HG02973 (cell line): ENCODE data around the gene ANO4.
"Not testable (repeated sequence)": the region's sequence is repeated elsewhere in the genome, so short reads cannot be mapped to it uniquely, and the experiment has no call there.

Experiments used
- ATAC-seq: cut with Tn5 transposase; IDR thresholded peaks from one replicate; pipeline ENCODE4 v1.9.1; 2021; ENCODE audit warnings: moderate library complexity; ENCODE audit not compliant: unreplicated experiment

Gene ANO4

DNA sequence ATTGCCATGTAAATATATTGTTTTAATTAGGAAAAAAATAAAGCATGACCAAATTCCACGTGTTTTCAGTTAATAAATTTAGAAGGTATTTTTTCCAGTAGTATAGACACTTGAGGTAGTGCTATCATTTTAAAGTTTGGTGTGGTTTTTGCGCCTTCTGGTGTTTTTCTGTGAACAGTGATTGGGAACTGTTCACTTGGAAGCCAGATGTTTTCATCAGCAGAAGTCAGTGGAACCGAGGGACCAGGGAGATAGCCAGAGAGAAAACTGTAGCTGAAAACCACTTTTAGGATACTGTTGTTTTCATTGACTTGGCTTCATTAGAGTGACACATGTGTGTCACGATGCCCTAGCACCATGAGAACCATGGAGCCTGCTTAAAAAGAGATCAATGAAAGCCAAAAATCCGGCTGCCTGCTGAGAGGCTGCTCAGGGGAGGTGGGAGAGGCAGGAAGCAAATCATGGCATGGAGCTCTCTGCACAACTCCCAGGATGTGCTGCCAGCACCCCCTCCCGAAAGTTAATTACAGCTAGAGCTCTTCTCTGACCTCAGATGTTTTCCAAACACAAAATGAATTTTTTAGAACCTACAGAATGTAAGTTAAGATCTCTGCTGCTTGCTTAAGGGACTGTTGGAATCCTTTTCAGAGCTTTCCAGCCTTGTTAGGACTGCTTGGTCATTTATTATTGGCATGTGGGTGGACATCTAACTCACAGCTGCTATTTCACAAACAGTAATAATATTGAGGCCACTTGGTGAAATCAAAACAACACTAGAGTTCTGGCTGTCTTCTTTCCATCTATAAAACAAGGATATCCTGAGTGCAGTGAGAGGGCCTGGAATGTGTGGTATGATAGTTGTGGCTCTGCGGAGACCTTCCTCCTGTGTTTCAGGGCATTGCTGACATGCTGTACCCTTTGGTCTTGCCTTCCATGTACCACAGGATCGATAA, 192.3 kb downstream of the ANO4 start:
- no peak for ATAC-seq

DNA sequence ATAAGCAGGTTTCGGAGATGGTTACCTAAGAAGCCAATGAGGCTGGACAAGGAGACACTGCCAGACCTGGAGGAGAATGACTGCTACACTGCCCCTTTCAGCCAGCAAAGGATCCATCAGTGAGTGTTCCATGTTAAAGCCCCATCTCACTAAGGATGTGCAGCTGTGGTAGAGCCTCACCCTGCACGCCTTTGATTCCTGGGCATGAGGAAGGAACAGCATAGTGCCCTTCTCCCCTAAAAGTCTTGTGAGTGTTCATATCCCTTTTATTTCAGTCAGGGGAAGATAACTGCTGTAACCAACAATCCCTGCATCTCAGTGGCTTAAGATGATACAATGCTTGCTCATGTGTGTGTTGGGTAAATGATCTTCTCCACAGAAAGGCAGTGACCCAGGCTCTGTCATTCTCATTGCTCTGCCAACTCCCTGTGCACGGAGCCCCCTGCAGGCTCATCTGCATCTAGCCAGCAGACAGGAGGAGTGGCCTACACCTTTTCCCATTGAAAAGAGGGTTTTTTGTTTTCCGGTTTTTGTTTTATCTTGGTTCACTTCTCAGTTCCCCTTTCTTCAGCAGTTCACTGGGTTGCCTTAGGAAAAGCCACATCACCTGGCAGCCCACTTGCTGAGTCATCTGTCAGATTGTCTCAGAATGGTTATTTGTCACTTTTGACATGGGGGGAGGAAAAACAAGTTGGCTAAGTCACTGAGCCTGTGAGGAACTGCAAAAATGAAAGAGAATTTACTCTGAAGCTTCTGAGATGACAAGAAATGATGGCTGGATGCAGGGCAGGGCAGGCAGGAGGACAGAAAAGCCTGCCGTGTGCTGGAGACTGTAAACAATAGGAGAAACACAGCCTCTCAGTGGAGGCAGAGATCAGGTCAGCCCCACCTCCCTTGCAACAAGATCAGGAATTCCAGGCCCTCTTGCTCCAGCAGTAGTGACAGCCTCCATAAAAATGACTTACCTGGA, 193.3 kb downstream of the ANO4 start:
- peak; percentile 97 for ATAC-seq

DNA sequence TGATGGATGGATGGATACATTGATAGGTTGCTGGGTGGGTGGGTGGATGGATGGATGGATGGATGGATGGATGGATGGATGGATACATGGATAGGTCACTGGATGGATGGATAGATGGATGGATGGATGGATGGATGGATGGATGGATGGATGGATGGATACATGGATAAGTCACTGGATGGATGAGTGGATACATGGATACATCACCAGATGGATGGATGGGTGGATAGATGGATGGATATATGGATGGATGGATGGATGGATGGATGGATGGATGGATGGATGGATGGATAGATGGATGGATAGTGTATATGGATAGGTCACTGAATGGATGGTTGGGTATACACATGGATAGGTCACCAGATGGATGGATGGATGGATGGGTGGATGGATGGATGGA, 194.9 kb downstream of the ANO4 start:
- ATAC-seq: not testable (repeated sequence)

DNA sequence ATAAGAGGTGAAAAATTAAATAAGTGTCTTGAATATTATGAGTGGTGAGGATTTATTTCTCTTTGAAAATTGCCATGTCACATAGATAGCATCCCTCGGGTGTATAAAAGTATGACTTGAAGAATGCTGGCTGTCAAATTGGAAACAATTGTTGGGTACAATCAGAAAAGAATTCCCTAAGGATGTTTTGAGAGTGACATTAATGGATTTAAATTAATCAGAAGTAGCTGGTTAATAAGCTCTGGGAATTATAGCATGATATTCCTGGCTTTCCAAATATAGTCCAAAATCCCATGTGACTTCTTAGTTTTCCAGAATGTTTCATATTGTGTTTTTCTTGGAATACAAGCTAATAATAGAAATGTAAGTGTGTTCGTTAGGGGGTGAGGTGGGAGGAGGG, 196.5 kb downstream of the ANO4 start:
- no peak for ATAC-seq

DNA sequence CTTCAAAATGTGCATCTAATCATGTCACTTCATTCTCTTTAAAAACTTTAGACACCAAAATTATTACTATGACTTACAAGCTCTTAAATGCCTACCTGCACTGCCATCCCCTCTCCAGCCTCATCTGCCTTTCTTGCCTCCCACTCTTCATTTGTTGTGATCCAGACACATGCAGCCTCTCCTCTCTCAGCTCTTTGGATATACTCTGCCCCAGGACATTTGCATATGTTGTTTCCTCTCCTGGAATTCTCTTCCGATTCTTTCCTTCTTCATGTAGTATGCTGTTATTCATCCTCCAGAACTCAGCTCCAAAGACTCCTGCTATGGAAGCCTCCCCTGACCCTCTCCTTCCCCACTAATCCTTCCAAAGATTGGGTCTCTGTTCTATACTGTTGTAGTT, 197.6 kb downstream of the ANO4 start:
- no peak for ATAC-seq

DNA sequence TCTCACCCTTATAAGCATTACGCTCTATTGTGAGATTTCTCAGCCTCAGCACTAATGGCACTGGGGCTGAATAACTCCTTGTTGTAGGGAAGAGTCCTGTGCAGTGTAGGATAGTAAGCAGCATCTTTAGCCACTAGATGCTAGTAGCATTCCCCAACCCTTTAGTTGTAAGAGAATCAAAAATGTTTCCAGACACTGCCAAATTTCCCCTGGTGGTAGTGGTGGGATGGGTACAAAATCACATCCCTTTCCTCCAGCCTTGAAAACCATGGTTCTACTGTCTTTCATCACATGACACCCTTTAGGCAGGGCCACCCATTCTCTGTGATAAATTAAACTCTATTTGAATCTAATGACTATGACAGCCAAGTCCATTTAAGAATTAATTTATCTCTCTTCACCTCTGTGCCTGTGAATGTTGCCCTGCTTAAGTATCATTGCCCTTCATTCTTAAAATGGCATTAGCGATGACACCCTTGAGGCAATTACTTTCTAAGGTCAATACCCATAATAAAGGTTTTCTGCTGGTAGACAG, 199.4 kb downstream of the ANO4 start:
- no peak for ATAC-seq

DNA sequence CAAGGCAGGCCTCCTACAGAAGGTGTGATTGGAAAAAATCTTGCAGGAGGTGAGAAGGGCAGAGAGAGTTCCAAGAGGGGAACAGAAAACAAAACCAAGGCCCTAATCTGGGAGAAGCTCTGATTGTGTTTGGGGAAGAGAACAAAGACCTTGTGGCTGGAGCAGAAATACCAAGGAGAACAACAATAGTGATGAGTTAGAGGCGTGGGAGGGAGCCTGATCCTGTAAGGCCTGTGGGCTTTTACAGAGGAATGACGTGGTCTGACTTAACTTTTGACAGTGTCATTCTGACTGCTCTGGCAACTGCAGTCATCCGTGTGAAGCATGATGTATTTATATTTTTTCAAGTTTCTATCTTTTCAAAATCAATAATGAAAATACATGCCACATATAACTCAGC, 200.6 kb downstream of the ANO4 start:
- ATAC-seq: peak; percentile 80

DNA sequence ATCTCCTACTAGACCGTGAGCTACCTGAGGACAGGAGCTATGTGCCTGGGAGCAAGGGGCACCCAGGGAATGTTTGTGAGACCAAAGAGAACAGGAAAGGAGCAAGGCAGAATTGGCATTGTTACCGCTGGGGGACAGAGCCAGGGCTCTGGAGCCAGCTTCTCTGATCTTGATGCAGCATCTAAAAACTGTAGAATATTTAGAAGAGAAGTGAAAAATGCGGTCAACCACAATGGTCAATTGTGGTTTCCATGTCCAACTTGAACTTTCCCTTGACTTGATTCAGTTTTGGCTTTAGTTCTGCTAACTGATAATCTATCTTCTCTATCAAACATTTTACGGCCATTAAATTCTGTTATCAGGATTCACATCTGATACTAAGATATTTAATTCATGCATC, 201.2 kb downstream of the ANO4 start:
- peak; percentile 61 for ATAC-seq

DNA sequence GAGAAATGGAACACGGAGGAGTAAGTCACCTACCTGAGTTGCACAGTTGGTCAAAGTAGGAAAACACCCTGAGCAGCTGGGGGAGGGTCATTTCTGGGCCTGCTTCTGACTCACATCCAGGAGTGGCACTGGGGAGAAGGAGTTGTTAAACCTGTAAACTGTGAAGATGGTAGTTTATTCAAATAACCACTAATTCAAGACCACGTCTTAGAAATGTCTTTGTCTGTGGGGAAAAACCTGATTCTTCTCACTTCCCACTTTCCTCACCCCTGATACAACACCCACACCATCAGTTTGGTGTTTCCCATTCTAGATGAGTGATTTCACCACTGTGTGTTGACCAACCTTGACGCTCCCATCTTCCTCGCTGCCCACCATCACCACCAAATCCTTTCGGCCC, 207.1 kb downstream of the ANO4 start:
- peak; percentile 70 for ATAC-seq

DNA sequence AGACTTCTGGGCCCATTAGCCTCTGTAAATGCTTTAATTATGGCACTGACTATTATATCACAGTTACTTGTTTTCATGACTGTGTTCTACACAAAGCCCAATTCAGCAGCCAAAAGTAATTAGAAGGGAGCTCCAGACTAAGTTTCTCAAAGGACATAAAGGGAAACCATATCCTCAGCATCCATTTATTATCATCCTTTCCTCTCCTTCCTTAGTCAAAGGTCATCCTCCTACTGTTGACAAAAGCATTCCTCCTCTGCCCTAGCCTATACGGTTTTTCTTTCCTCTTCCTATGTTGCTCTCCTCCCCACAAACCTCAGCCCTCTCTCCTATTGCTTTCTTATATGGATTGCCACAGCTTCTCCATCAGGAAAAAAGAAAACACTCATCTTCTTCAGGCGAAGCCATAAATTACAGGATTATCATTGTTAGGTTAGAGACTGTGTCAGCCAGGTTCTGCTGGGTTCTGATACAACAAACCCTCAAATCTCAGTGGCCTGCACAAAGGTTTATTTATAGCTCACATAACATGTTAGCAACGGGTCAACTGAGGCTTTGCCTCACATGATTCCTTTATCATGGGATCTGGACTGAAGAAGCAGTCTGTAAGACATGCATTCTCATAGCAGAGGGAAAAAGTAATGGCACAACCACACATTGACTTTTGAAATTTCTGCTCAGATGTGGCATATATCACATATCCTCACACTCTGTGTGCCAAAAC, 208.3 kb downstream of the ANO4 start:
- ATAC-seq: no peak

DNA sequence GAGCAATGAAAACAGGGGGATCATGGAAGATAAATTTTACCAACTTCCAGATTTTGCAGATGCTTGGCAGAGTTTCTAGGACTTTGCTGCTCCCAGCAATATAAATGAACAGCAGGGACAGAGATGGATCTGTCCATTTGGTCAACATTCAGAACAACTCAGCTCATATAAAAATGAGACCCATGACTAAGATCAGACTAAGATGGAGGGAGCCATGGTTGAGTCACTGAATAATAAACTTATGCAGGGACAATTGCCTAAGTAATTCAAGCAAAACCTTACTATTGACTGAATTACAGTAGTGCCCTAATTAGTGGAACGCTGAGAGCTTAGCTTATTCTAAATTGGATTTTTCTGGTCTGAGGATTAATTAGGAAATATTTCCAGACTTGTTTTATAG, 210.3 kb downstream of the ANO4 start:
- ATAC-seq: no peak

DNA sequence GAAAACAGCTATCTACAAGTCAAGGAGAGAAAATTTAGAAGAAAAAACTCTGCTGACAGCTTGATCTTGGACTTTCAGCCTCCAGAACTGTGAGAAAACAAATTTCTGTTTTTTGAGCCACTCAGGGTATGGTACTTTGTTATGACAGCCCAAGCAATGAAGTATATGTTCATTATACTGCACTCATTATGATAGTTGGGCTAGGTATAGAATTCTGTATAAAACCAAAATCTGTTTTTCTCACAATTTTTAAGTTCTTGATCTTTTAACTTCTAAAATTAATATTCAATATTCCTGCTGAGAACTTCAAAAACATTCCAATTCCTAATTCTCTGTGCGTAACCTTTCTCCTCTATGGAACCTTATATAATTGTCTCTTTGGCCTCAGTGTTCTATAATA, 214.7 kb downstream of the ANO4 start:
- no peak for ATAC-seq

DNA sequence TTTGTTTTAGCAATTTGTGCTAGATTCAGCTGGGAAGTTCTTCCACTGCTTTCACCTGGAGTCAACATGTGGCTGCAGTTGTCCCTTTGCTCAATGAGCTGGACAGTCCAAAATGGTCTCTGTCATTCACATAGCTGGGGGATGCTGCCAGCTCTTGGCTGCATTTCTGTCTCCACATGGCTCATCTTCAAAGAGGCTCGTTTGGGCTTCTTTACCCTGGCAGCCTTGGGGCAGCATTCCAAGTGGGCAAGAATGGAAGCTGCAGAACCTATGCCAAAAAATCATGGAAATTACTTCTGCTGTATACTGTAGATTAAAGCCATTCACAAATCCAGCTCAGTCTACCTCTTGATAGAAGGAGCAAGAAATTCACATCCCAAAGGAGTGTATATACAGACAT, 216.3 kb downstream of the ANO4 start:
- ATAC-seq: no peak

DNA sequence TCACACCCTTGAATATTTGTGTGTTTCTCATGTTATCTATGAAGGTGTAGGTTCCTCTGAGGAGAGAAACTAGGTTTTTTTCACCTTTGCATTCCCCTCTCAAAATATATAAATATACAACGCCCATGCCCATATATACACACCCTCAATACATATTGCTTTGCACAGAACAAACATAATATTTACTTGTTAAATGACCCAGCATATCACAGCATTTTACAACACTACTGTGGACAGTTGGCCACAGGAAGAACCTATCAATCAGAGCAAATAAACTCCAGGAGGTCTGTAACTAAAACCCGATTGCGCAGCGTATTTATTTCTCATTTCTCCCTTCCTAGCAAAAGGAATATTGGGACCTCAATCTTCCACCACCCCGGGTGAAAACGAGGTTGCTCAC, 219.4 kb downstream of the ANO4 start:
- ATAC-seq: no peak

DNA sequence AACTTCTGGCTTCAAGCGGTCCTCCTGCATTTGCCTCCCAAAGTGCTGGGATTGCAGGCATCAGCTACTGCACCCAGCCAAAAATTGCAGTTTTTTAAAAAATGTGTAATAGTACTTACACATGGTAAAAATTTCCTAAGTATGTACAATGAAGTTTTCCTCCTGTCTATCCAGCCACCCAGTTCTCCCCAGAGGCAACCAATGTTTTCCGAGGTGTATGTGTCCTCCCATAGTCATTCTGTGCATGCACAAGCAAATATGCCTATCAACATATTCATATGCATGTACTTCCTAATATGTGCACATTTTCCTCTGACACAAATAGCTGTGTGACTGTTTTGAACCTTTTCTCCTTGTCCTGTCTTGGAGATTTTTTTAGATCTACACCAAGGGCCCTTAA, 220.5 kb downstream of the ANO4 start:
- no peak for ATAC-seq

DNA sequence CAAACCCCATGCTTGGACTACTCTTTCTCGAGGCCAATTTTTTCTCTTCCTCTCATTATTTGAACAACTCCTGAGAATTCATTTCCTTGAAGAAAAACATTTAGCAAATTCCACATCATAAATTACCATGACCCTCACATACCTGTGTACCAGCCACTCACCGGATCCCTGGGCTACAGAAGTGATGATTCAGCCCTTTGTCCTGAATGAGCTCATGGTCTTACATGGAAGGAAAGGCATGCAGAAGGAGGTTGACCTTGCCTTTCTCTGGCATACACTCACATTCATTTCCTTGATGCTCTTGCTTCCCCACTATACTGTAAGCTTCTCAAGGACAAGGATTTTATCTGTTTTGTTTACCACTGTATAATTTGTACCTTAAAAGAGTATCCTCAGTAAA, 224.0 kb downstream of the ANO4 start:
- no peak for ATAC-seq

DNA sequence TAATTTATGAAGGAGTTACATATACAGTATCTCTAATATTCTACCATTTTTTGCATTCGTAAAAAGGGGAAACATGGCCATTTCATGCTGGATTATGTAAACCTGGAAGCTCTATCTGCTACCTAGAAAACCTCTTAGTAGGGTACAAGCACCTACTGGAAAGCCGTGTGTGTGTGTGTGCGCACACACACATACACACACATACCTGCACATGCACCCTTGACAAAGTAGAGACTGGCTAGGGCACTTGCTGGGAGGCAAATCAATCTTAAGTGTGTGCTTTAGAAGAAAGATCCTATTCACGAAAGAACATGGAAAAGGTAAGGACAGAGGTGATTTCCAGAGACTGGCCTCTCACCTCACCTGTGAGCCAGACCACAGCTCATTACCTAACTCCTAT, 224.6 kb downstream of the ANO4 start:
- ATAC-seq: no peak

DNA sequence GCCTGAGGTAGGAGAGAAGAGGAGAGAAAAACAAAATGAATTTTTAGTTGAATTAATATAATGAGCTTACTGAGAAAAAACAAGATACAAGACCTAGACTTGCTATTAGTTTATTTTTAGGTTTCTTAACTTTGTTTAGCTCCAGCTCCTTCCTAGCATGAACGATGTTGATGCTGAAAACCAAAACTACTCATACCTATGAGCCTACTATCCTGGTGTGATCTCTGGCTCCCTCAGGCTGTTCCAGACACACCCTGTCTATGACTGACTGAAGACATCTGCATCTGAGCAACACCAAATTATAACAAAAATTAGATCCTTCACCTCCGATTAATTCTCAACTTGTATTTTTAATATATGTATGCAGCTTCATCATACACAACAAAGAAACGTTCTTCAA, 225.1 kb downstream of the ANO4 start:
- ATAC-seq: no peak

DNA sequence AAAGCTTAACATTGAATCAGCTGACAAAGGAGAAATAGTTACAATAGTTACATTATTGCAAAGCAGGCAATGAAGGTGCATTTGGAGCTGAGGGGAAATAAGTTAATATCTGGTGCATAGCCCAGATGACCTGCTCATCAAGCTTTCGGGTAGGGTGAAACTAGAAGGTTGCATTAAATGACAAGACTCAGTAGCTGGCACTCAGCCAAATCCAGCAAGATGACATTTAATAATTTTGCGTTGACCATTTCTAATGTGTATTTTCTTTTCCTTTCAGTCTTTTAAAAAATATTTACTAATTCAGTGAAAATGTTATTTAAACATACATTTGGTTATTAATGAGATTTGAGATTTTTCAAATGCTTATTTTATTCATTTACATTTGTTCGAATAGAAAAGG, 226.9 kb downstream of the ANO4 start:
- no peak for ATAC-seq

DNA sequence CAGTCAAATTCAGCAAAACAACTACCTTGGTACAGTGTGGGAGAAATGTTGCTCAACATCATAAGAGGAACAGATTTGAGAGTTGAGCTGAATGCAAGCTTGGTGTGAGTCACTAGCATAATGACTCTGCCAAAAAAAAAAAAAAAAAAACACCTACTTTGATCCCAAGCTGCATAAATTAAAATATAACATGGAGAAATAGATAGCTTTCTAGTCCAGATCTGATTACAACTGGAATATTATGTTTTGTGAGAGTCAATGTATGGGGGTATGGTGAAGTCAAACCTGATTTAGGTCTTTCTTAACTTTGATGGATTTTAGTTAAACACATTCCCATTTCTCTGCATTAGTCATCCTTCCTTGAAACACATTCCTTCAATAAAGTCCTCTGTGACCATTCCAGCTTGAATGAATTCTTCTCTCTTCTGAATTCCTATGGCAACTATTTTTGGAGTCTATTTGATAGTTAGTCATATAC, 227.4 kb downstream of the ANO4 start:
- no peak for ATAC-seq

DNA sequence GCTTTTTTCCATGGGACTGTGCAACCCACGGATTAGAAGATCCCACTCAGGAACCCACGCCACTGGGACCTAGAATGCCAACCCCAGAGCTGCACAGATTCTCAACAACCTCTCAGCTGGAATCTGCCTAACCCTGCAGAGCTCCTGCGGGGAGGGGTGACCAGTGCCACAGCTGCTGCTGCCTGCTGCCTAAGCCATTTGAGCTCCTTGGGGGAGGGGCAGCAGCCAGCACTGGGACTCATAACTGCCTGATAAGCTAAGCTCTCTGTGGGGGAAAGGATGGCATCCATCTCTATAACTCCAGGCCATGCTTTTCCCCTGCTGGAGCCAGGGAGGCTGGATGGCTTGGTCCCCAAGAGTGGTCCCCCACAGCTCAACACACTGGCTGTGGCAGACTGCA, 232.6 kb downstream of the ANO4 start:
- no peak for ATAC-seq
